ENCODE measurements around the gene ICA1. TPM values are rescaled to one million over a fixed set of nuclear protein-coding genes. Genes with fewer than 3 reads are reported as not detected.

The ICA1 gene
- total and polyA plus RNA-seq, 2 of the 13 experiments (the other 11 are each of a cell fraction or from before 2014, with no cell fraction given): 0.29 TPM; not detected in 1

DNA sequence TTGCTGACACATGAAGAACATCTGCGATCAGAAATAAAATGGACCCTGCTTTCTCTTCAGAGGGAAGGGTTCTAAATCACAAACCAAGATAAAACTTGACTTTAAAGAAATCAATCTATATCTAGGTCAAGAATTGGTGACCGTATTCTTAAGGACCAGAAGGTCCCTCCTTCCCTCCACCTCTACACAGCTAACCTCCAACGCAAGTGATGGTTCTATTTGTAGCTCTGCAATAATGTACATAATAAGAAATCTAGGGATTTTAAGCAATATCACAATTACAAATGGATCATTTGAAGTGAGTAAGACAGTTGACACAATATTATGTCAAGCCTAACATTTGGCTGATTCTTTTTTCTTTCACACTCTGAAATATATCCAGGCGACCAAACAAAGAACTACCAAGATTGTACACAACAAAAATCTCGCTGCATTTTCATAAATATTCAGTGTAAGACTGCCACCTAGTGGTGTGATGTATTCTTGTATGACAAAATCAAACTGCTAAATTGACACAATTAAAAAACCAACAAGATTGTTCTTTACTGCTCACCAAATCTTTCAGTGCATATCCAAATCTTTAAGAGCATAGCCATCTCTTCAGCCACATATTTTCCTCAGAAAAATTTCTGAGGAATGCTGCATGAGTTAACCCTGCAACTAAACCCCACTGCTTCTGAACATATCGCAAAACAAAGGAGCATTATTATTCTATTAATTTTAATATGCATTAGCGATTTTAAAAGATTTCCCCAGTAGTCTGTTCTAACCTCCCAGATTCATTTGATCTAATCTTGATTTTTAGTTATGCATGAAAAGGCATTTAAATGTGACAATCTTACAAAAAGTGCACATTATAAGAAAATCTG lies 44.5 kb downstream of the ICA1 start:
- ChIA-PET CTCF (ENCODE audit: low intra/inter-chr PET ratio, low total read pairs) (interaction anchor here (1.8 kb wide), 1 partner anchor 793 kb away, joined by 12 read pairs; no protein-coding TSS in a partner anchor), POLR2A (no interaction called here)
- intact Hi-C loops (cut with micrococcal nuclease; ENCODE audit: unreplicated experiment): loop anchor here (5.0 to 10.0 kb wide), 4 partner anchors 80 to 620 kb away; no protein-coding TSS in a partner anchor
- H3K27ac ChIP-seq (ENCODE audit: extremely low read length, insufficient read depth, low read length): no peak overlapping the region
- no peak overlapping the region for H3K9ac ChIP-seq (ENCODE audit: insufficient read depth, low read depth, low read length)
- no peak overlapping the region for H3K4me3 ChIP-seq (replicated peaks in 1 of 3; ENCODE audit: insufficient read depth in 1 of 3, low read depth in 2 of 3, low read length in 3 of 3)
- no peaks in the 10 kb centered on the region for H3K27me3 ChIP-seq (ENCODE audit: control insufficient read depth in 1 of 2, insufficient read depth in 2 of 2, low read length in 2 of 2)
- WGBS (ENCODE audit: low lambda C conversion rate): 35% methylated on average over 7 of the region's 7 CpGs
- no peaks in the 10 kb centered on the region for H3K36me3 ChIP-seq (replicated peaks in 1 of 2; ENCODE audit: control insufficient read depth in 1 of 2, insufficient read depth in 2 of 2, low read length in 2 of 2)
- FAIRE-seq (peak; percentile 46), ATAC-seq (peak; percentile 34; the same call in 1 of the 3 replicates), DNase-seq (ENCODE audit: low spot score) (peak; percentile 51)
- in situ Hi-C loops (cut with HindIII; ENCODE audit: extremely low pct_ligation_motif_present, low pct_unique_long_range_greater_than_20kb): loop anchor here (10.0 to 25.0 kb wide), 2 partner anchors 555 to 793 kb away; no protein-coding TSS in a partner anchor
- no peaks in the 10 kb centered on the region for H3K4me1 ChIP-seq (ENCODE audit: insufficient read depth, low read length)
- H3K9me3 ChIP-seq (ENCODE audit: low read length): no peaks in the 10 kb centered on the region
- no TSS peak for BruUV-seq (replicated peaks)
- H2AFZ ChIP-seq (ENCODE audit: low read length): no peak overlapping the region
- no peak overlapping the region for H3K4me2 ChIP-seq (ENCODE audit: low read depth, low read length)
- H4K20me1 ChIP-seq (ENCODE audit: insufficient read depth, low read length): no peaks in the 10 kb centered on the region
- H3K79me2 ChIP-seq (ENCODE audit: insufficient read depth, low read length): no peaks in the 10 kb centered on the region
- no peak for TF ChIP-seq NAIF1 (CRISPR knock-in tag; IDR thresholded peaks at IDR 0.05; ENCODE audit: borderline replicate concordance)
- no peak for TF ChIP-seq HNRNPH1 (optimal IDR thresholded peaks at IDR 0.05; ENCODE audit: low read depth, low read length)
- TF ChIP-seq, protein P1, sequence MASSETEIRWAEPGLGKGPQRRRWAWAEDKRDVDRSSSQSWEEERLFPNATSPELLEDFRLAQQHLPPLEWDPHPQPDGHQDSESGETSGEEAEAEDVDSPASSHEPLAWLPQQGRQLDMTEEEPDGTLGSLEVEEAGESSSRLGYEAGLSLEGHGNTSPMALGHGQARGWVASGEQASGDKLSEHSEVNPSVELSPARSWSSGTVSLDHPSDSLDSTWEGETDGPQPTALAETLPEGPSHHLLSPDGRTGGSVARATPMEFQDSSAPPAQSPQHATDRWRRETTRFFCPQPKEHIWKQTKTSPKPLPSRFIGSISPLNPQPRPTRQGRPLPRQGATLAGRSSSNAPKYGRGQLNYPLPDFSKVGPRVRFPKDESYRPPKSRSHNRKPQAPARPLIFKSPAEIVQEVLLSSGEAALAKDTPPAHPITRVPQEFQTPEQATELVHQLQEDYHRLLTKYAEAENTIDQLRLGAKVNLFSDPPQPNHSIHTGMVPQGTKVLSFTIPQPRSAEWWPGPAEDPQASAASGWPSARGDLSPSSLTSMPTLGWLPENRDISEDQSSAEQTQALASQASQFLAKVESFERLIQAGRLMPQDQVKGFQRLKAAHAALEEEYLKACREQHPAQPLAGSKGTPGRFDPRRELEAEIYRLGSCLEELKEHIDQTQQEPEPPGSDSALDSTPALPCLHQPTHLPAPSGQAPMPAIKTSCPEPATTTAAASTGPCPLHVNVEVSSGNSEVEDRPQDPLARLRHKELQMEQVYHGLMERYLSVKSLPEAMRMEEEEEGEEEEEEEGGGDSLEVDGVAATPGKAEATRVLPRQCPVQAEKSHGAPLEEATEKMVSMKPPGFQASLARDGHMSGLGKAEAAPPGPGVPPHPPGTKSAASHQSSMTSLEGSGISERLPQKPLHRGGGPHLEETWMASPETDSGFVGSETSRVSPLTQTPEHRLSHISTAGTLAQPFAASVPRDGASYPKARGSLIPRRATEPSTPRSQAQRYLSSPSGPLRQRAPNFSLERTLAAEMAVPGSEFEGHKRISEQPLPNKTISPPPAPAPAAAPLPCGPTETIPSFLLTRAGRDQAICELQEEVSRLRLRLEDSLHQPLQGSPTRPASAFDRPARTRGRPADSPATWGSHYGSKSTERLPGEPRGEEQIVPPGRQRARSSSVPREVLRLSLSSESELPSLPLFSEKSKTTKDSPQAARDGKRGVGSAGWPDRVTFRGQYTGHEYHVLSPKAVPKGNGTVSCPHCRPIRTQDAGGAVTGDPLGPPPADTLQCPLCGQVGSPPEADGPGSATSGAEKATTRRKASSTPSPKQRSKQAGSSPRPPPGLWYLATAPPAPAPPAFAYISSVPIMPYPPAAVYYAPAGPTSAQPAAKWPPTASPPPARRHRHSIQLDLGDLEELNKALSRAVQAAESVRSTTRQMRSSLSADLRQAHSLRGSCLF (CRISPR knock-in tag; IDR thresholded peaks at IDR 0.05; ENCODE audit: borderline replicate concordance): no peak
- no peak for TF ChIP-seq PCBP2 (optimal IDR thresholded peaks at IDR 0.05; ENCODE audit: low read depth, low read length, poor library complexity, severe bottlenecking)
- TF ChIP-seq RFX1 (IDR thresholded peaks at IDR 0.05): no peak
- TF ChIP-seq RBM39 (IDR thresholded peaks at IDR 0.05; ENCODE audit: low read depth, low read length, poor library complexity, severe bottlenecking): no peak
- TF ChIP-seq, protein P2, sequence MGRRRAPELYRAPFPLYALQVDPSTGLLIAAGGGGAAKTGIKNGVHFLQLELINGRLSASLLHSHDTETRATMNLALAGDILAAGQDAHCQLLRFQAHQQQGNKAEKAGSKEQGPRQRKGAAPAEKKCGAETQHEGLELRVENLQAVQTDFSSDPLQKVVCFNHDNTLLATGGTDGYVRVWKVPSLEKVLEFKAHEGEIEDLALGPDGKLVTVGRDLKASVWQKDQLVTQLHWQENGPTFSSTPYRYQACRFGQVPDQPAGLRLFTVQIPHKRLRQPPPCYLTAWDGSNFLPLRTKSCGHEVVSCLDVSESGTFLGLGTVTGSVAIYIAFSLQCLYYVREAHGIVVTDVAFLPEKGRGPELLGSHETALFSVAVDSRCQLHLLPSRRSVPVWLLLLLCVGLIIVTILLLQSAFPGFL (CRISPR knock-in tag; IDR thresholded peaks at IDR 0.05): no peak
- TF ChIP-seq ZNF619 (CRISPR knock-in tag; IDR thresholded peaks at IDR 0.05): no peak
- TF ChIP-seq, protein P3, sequence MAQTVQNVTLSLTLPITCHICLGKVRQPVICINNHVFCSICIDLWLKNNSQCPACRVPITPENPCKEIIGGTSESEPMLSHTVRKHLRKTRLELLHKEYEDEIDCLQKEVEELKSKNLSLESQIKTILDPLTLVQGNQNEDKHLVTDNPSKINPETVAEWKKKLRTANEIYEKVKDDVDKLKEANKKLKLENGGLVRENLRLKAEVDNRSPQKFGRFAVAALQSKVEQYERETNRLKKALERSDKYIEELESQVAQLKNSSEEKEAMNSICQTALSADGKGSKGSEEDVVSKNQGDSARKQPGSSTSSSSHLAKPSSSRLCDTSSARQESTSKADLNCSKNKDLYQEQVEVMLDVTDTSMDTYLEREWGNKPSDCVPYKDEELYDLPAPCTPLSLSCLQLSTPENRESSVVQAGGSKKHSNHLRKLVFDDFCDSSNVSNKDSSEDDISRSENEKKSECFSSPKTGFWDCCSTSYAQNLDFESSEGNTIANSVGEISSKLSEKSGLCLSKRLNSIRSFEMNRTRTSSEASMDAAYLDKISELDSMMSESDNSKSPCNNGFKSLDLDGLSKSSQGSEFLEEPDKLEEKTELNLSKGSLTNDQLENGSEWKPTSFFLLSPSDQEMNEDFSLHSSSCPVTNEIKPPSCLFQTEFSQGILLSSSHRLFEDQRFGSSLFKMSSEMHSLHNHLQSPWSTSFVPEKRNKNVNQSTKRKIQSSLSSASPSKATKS (CRISPR knock-in tag; IDR thresholded peaks at IDR 0.05): no peak
- TF ChIP-seq, protein P4, sequence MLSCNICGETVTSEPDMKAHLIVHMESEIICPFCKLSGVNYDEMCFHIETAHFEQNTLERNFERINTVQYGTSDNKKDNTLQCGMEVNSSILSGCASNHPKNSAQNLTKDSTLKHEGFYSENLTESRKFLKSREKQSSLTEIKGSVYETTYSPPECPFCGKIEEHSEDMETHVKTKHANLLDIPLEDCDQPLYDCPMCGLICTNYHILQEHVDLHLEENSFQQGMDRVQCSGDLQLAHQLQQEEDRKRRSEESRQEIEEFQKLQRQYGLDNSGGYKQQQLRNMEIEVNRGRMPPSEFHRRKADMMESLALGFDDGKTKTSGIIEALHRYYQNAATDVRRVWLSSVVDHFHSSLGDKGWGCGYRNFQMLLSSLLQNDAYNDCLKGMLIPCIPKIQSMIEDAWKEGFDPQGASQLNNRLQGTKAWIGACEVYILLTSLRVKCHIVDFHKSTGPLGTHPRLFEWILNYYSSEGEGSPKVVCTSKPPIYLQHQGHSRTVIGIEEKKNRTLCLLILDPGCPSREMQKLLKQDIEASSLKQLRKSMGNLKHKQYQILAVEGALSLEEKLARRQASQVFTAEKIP (CRISPR knock-in tag; IDR thresholded peaks at IDR 0.05; ENCODE audit: borderline replicate concordance): no peak
